GM19043 (cell line): ENCODE results near the gene NAT10.
"Not testable (repeated sequence)": the region's sequence is repeated elsewhere in the genome, so short reads cannot be mapped to it uniquely, and the experiment has no call there.

Experiments
- ATAC-seq: cut with Tn5 transposase; IDR thresholded peaks from one replicate; pipeline ENCODE4 v1.9.1; 2021; ENCODE audit warnings: low read depth; ENCODE audit not compliant: unreplicated experiment

Gene NAT10

GRCh38 chr11:34105079-34105956, at the start of gene NAT10:
Gene NAT10 (plus strand): TSS chr11:34105629. CDS start chr11:34108226, 2,597 bp downstream.
- ATAC-seq = peak; percentile 74

GRCh38 chr11:34056672-34057071, 48.8 kb upstream of the NAT10 start:
- ATAC-seq = no peak

GRCh38 chr11:34063061-34063795, 42.2 kb upstream of the NAT10 start:
- no peak for ATAC-seq

- no peak for ATAC-seq
Measured at GRCh38 chr11:34064291-34064690, 41.1 kb upstream of the NAT10 start.

GRCh38 chr11:34065505-34066203, 39.8 kb upstream of the NAT10 start:
- ATAC-seq = no peak

GRCh38 chr11:34066766-34067165, 38.7 kb upstream of the NAT10 start:
- not testable (repeated sequence) for ATAC-seq

- no peak for ATAC-seq
Measured at GRCh38 chr11:34067383-34068065, 37.9 kb upstream of the NAT10 start.

GRCh38 chr11:34068111-34068510, 37.3 kb upstream of the NAT10 start:
- ATAC-seq = no peak

- ATAC-seq = not testable (repeated sequence)
Measured at GRCh38 chr11:34071306-34071705, 34.1 kb upstream of the NAT10 start.

- ATAC-seq = no peak
Measured at GRCh38 chr11:34072041-34072440, 33.4 kb upstream of the NAT10 start.

GRCh38 chr11:34072832-34073231, 32.6 kb upstream of the NAT10 start:
- ATAC-seq = no peak

GRCh38 chr11:34074391-34074790, 31.0 kb upstream of the NAT10 start:
- ATAC-seq = no peak

GRCh38 chr11:34075178-34075820, 30.1 kb upstream of the NAT10 start:
- no peak for ATAC-seq

GRCh38 chr11:34080609-34081008, 24.8 kb upstream of the NAT10 start:
- ATAC-seq = no peak

GRCh38 chr11:34084637-34085036, 20.8 kb upstream of the NAT10 start:
- no peak for ATAC-seq

- ATAC-seq = no peak
Measured at GRCh38 chr11:34086554-34087283, 18.7 kb upstream of the NAT10 start.

GRCh38 chr11:34091825-34092224, 13.6 kb upstream of the NAT10 start:
- no peak for ATAC-seq

- ATAC-seq = not testable (repeated sequence)
Measured at GRCh38 chr11:34094900-34095299, 10.5 kb upstream of the NAT10 start.

- no peak for ATAC-seq
Measured at GRCh38 chr11:34098813-34099212, 6.6 kb upstream of the NAT10 start.
